T47D (cell line): ENCODE data around the gene FAM151A.
"Not testable (repeated sequence)": the region's sequence is repeated elsewhere in the genome, so short reads cannot be mapped to it uniquely, and the experiment has no call there.

ENCODE experiments used
- DNase-seq, 2 experiments: peaks; one replicate each; pipeline versions ENCODE4 v3.0.0 to v3.0.0-alpha.2; 2011 to 2012; ENCODE audit warnings: low read depth in 1 of 2, low spot score in 1 of 2
- JUND ChIP-seq: IDR thresholded peaks from 2 replicates; pipeline ENCODE4 v1.6.1; 2012; ENCODE audit warnings: low read depth
- in situ Hi-C: cut with HindIII; loops from 2 replicates; pipeline ENCODE4 v1.10.0; 2016; ENCODE audit warnings: low sequenced_read_pairs, low pct_unique_long_range_greater_than_20kb

Gene FAM151A

DNA sequence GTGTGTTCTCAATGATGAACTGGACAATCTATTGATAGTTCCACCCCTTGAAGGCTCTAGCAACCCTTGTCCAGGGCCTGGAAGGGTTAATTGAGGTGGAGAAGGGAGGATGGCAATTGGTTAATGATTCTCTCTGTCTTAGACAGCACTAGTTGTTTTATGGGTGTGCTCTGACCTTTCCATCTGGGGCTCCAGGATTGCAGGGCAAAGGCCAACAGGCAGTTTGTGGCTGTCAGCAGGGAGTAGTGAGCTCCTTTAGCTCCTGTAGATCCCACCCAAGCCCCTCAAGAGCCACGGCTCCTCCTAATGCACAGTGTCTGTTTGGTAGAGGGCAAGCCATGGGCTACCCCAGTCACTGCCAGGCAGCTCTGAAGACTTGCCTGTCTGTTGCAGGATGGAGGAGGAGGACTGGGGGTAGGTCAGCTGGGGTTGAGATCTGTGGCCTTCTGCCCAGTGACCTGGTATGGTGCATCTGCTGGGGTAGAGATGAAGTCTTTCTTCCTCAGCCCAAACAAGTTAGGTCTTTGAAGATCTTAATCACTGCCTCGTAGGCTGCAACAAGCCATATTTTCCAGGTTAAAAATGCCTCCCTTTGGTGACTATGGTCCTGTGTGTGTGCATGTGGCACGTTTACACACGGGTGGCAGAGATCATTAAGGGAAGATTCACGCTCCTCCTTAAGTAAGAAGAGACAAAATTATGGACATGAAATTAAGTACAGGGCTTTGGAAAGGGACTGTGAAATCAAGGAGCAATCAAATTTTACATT is 26.0 kb upstream of the FAM151A start:
- in situ Hi-C loops = no loop called here
- DNase-seq = no peak
- no peak for TF ChIP-seq JUND

DNA sequence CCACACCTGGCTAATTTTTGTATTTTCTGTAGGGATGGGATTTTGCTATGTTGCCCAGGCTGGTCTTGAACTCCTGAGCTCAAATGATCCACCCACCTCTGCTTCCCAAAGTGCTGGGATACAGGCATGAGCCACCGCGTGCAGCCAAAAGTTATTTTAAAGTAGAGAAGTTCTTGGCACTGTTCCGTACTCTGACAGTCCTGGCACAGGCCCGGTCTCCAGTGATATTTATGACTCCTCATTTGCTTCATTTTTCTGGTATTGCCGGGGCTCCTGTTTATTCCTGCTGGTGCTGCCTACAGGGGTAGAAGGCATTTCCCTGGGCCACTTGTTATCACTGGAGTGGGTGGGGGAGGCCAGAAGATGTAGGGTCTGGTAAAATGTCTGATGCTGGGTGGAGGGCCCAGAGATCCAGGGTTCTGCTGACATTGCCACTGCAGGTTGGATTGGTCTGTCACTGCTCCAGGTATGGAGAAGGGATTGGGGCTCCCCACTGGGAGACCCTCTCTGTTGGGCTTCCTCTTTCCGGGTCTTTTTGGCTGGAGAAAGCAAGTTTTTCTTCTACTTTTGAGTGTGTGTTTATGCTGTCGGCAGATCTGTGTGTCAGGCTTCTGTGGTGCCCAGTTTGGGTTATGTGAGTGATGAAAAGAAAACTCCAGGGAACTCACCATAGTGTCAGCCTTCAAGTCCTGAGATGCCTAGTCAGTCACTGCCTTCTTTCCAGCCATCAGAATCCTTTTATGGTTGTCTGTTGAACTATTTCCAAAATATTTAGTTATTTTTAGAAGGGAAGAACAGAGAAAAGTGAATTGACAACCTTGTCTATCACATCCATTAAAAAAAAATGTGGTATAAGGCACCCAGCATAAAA is 22.7 kb upstream of the FAM151A start:
- in situ Hi-C loops = no loop called here
- no peak for TF ChIP-seq JUND
- DNase-seq = no peak

- in situ Hi-C loops = no loop called here
- TF ChIP-seq JUND = no peak
- no peak for DNase-seq
These were observed 20.4 kb upstream of the FAM151A start for GRCh38 chr1:54643736-54644135.

GRCh38 chr1:54640863-54641836 is 17.8 kb upstream of the FAM151A start, which contains the start of gene MROH7:
Gene MROH7 (plus strand): TSS chr1:54641786. CDS start chr1:54652927, 11,141 bp downstream.
- in situ Hi-C loops = no loop called here
- no peak for TF ChIP-seq JUND
- no peak for DNase-seq

- DNase-seq = no peak
- no peak for TF ChIP-seq JUND
- in situ Hi-C loops = no loop called here
These were observed 17.0 kb upstream of the FAM151A start for GRCh38 chr1:54640361-54640760.

GRCh38 chr1:54636461-54637446 is 13.4 kb upstream of the FAM151A start:
- DNase-seq, in situ Hi-C loops: not testable (repeated sequence)

DNA sequence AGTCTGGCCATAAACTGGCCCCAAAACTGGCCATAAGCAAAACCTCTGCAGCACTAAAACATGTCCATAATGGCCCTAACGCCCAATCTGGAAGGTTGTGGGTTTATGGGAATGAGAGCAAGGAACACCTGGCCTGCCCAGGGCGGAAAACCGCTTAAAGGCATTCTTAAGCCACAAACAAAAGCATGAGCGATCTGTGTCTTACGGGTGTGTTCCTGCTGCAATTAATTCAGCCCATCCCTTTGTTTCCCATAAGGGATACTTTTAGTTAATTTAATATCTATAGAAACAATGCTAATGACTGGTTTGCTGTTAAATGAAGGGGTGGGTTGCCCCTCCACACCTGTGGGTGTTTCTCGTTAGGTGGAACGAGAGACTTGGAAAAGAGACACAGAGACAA is 12.5 kb upstream of the FAM151A start:
- DNase-seq, in situ Hi-C loops: not testable (repeated sequence)

- TF ChIP-seq JUND = no peak
- in situ Hi-C loops = no loop called here
- DNase-seq = no peak
These were observed 3.9 kb upstream of the FAM151A start for GRCh38 chr1:54627196-54627595.

GRCh38 chr1:54624466-54625464 is 1.4 kb upstream of the FAM151A start:
- TF ChIP-seq JUND = no peak
- in situ Hi-C loops = no loop called here
- no peak for DNase-seq

- in situ Hi-C loops = no loop called here
- TF ChIP-seq JUND = no peak
- no peak for DNase-seq
These were observed 3.6 kb downstream of the FAM151A start for GRCh38 chr1:54619749-54620148.
